Astrocyte (in vitro differentiated cells and primary cell): Measurements from ENCODE around the gene CCDC110. TPM values are rescaled to one million over a fixed set of nuclear protein-coding genes. Genes with fewer than 3 reads are reported as not detected.

Experiments
- DNase-seq: peaks from one replicate; pipeline ENCODE4 v3.0.0-alpha.2; 2010; ENCODE audit warnings: low read depth
- FAIRE-seq: peaks from 2 replicates; lab custom pipeline; 2011; peaks lifted over from hg19 to GRCh38; lab: Jason Lieb, UNC
- H2AFZ ChIP-seq: 2 replicates; pipeline ENCODE4 v1.6.0; 2012; ENCODE audit warnings: low read depth, low read length, inconsistent platforms
- H3K27ac ChIP-seq: 2 replicates; pipeline ENCODE4 v1.5.1; 2011; ENCODE audit warnings: low read depth, low read length, inconsistent platforms
- H3K27me3 ChIP-seq: 2 replicates; pipeline ENCODE4 v1.6.0; 2011; ENCODE audit warnings: low read length, inconsistent platforms; ENCODE audit not compliant: insufficient read depth
- H3K36me3 ChIP-seq: 2 replicates; pipeline ENCODE4 v1.5.1; 2011; ENCODE audit warnings: low read length, inconsistent platforms; ENCODE audit not compliant: insufficient read depth
- H3K4me1 ChIP-seq: 2 replicates; pipeline ENCODE4 v1.5.1; 2011; ENCODE audit warnings: low read length, inconsistent platforms; ENCODE audit not compliant: insufficient read depth
- H3K4me2 ChIP-seq: 2 replicates; pipeline ENCODE4 v1.6.0; 2012; ENCODE audit warnings: low read length, inconsistent platforms
- H3K4me3 ChIP-seq: 2 replicates; pipeline ENCODE4 v1.5.1; 2011; ENCODE audit warnings: low read depth, mild to moderate bottlenecking, low read length, inconsistent platforms; ENCODE audit not compliant: insufficient read depth
- H3K79me2 ChIP-seq: 2 replicates; pipeline ENCODE4 v1.6.0; 2012; ENCODE audit warnings: mild to moderate bottlenecking, low read length, inconsistent platforms; ENCODE audit not compliant: insufficient read depth
- H3K9ac ChIP-seq: 2 replicates; pipeline ENCODE4 v1.6.0; 2012; ENCODE audit warnings: mild to moderate bottlenecking, low read length, inconsistent platforms
- H3K9me3 ChIP-seq: 2 replicates; pipeline ENCODE4 v1.5.1; 2012; ENCODE audit warnings: low read depth, mild to moderate bottlenecking, low read length, inconsistent platforms; ENCODE audit not compliant: insufficient read depth
- H4K20me1 ChIP-seq: 2 replicates; pipeline ENCODE4 v1.6.0; 2012; ENCODE audit warnings: low read length, inconsistent platforms; ENCODE audit not compliant: insufficient read depth
- H3K27ac Mint-ChIP-seq: one replicate; pipeline ENCODE4 v1.8.0; 2021; ENCODE audit warnings: mild to moderate bottlenecking, mixed read lengths; ENCODE audit not compliant: unreplicated experiment
- H3K27me3 Mint-ChIP-seq: one replicate; pipeline ENCODE4 v1.8.0; 2021; ENCODE audit warnings: low read depth, mixed read lengths; ENCODE audit not compliant: unreplicated experiment
- H3K36me3 Mint-ChIP-seq: one replicate; pipeline ENCODE4 v1.8.0; 2021; ENCODE audit warnings: low read depth, mixed read lengths; ENCODE audit not compliant: unreplicated experiment
- H3K4me1 Mint-ChIP-seq: one replicate; pipeline ENCODE4 v1.8.0; 2021; ENCODE audit warnings: low read depth, mixed read lengths; ENCODE audit not compliant: unreplicated experiment
- H3K4me3 Mint-ChIP-seq: one replicate; pipeline ENCODE4 v1.8.0; 2021; ENCODE audit warnings: mild to moderate bottlenecking, moderate library complexity, mixed read lengths; ENCODE audit not compliant: unreplicated experiment
- H3K9me3 Mint-ChIP-seq: one replicate; pipeline ENCODE4 v1.8.0; 2021; ENCODE audit warnings: mild to moderate bottlenecking, mixed read lengths; ENCODE audit not compliant: unreplicated experiment
- CTCF ChIP-seq: IDR thresholded peaks from 2 replicates; pipeline ENCODE4 v1.5.1; 2011; ENCODE audit warnings: low read depth, mild to moderate bottlenecking, inconsistent platforms, low read length, moderate library complexity; ENCODE audit not compliant: insufficient read depth
- EZH2 ChIP-seq: IDR thresholded peaks from 2 replicates; pipeline ENCODE4 v1.6.1; 2012; ENCODE audit warnings: mild to moderate bottlenecking, low read length, inconsistent platforms; ENCODE audit not compliant: insufficient read depth
- total RNA-seq: library from RNA; stranded (reverse); gene quantifications from 2 replicates; pipeline ENCODE4 v1.2.1, GENCODE V29; 2021

CCDC110 gene
- total RNA-seq, 1 donor from 2014 or later = 0.39 TPM

GRCh38 chr4:185465707-185466106, 5.8 kb downstream of the CCDC110 start:
- Mint-ChIP-seq H3K4me3 (no peak overlapping the region), H3K4me1 (no peaks in the 10 kb centered on the region), H3K27me3 (peaks cover 10% of the 10 kb centered on the region), H3K36me3 (no peaks in the 10 kb centered on the region), H3K27ac (no peak overlapping the region), H3K9me3 (peaks cover 3% of the 10 kb centered on the region)
- H4K20me1 ChIP-seq = no peaks in the 10 kb centered on the region
- TF ChIP-seq EZH2 = no peak
- no peak for TF ChIP-seq CTCF
- H3K4me1 ChIP-seq = no peaks in the 10 kb centered on the region
- H3K27me3 ChIP-seq = peaks cover 3% of the 10 kb centered on the region
- H2AFZ ChIP-seq = no peak overlapping the region
- DNase-seq = no peak
- no peak overlapping the region for H3K9ac ChIP-seq
- no peak overlapping the region for H3K27ac ChIP-seq
- FAIRE-seq = no peak
- no peak overlapping the region for H3K4me3 ChIP-seq
- H3K36me3 ChIP-seq = no peaks in the 10 kb centered on the region
- H3K4me2 ChIP-seq = no peak overlapping the region
- no peaks in the 10 kb centered on the region for H3K79me2 ChIP-seq
- no peaks in the 10 kb centered on the region for H3K9me3 ChIP-seq

GRCh38 chr4:185464887-185465286, 6.6 kb downstream of the CCDC110 start:
- Histone ChIP-seq H3K9ac (no peak overlapping the region), H4K20me1 (no peaks in the 10 kb centered on the region), H3K36me3 (no peaks in the 10 kb centered on the region), H3K4me2 (no peak overlapping the region), H3K4me1 (no peaks in the 10 kb centered on the region), H3K27me3 (peaks cover 3% of the 10 kb centered on the region), H3K27ac (no peak overlapping the region), H3K79me2 (no peaks in the 10 kb centered on the region), H3K9me3 (no peaks in the 10 kb centered on the region), H2AFZ (peak overlapping the region; percentile 5), H3K4me3 (no peak overlapping the region)
- H3K4me1 Mint-ChIP-seq = no peaks in the 10 kb centered on the region
- no peaks in the 10 kb centered on the region for H3K36me3 Mint-ChIP-seq
- peaks cover 10% of the 10 kb centered on the region for H3K27me3 Mint-ChIP-seq
- no peak for DNase-seq
- no peak for TF ChIP-seq EZH2
- no peak for TF ChIP-seq CTCF
- no peak for FAIRE-seq
- no peak overlapping the region for H3K4me3 Mint-ChIP-seq
- peaks cover 4% of the 10 kb centered on the region for H3K9me3 Mint-ChIP-seq
- H3K27ac Mint-ChIP-seq = no peak overlapping the region

- Mint-ChIP-seq H3K4me1 (no peaks in the 10 kb centered on the region), H3K4me3 (no peak overlapping the region), H3K9me3 (peaks cover 4% of the 10 kb centered on the region), H3K36me3 (no peaks in the 10 kb centered on the region), H3K27ac (no peak overlapping the region), H3K27me3 (peaks cover 8% of the 10 kb centered on the region)
- no peak overlapping the region for H3K4me3 ChIP-seq
- H3K27ac ChIP-seq = no peak overlapping the region
- H3K9ac ChIP-seq = no peak overlapping the region
- FAIRE-seq = no peak
- no peak overlapping the region for H3K4me2 ChIP-seq
- H3K9me3 ChIP-seq = no peaks in the 10 kb centered on the region
- DNase-seq = no peak
- TF ChIP-seq CTCF (no peak), EZH2 (no peak)
- no peaks in the 10 kb centered on the region for H3K36me3 ChIP-seq
- no peaks in the 10 kb centered on the region for H4K20me1 ChIP-seq
- no peaks in the 10 kb centered on the region for H3K4me1 ChIP-seq
- H3K79me2 ChIP-seq = no peaks in the 10 kb centered on the region
- no peak overlapping the region for H2AFZ ChIP-seq
- H3K27me3 ChIP-seq = peaks cover 1% of the 10 kb centered on the region
These were observed 7.3 kb downstream of the CCDC110 start for GRCh38 chr4:185464183-185464582.
